Fibroblast of peridontal ligament (primary cell): ENCODE measurements around the gene ANKS1A.
A peak's percentile ranks its signal among the peaks of the same experiment; 100 is the strongest.
"Not testable (repeated sequence)": the region's sequence is repeated elsewhere in the genome, so short reads cannot be mapped to it uniquely, and the experiment has no call there.

ENCODE experiments used
- DNase-seq: peaks from one replicate; pipeline ENCODE4 v3.0.0-alpha.2; 2010; ENCODE audit errors: extremely low read depth

The ANKS1A gene

GRCh38 chr6:35106061-35106460 lies 217.0 kb downstream of the ANKS1A start:
- DNase-seq, result not testable (repeated sequence)

GRCh38 chr6:35107208-35107607 lies 218.2 kb downstream of the ANKS1A start:
- not testable (repeated sequence) for DNase-seq

- not testable (repeated sequence) for DNase-seq
Observed at GRCh38 chr6:35107761-35108160, 218.7 kb downstream of the ANKS1A start.

GRCh38 chr6:35108309-35108885 lies 219.3 kb downstream of the ANKS1A start:
- no peak for DNase-seq

GRCh38 chr6:35120746-35121145 lies 231.7 kb downstream of the ANKS1A start:
- DNase-seq, result no peak

- no peak for DNase-seq
Observed at GRCh38 chr6:35124356-35124755, 235.3 kb downstream of the ANKS1A start.

- DNase-seq, result no peak
Observed at GRCh38 chr6:35128042-35128441, 239.0 kb downstream of the ANKS1A start.

- peak; percentile 38 for DNase-seq
Observed at GRCh38 chr6:35128496-35128895, 239.4 kb downstream of the ANKS1A start.

- DNase-seq, result no peak
Observed at GRCh38 chr6:35136185-35136584, 247.1 kb downstream of the ANKS1A start.

GRCh38 chr6:35138191-35138590 lies 249.1 kb downstream of the ANKS1A start:
- DNase-seq, result not testable (repeated sequence)

GRCh38 chr6:35139470-35139869 lies 250.4 kb downstream of the ANKS1A start:
- DNase-seq, result no peak

GRCh38 chr6:35139924-35140638 lies 251.0 kb downstream of the ANKS1A start:
- peak; percentile 86 for DNase-seq

- no peak for DNase-seq
Observed at GRCh38 chr6:35140639-35141006, 251.6 kb downstream of the ANKS1A start.
